Measurements from ENCODE around the gene PRKACB. TPM values are rescaled to one million over a fixed set of nuclear protein-coding genes. Genes with fewer than 3 reads are reported as not detected.

PRKACB gene
- total RNA-seq, 1 experiment from 2014 or later: 135 TPM

DNA sequence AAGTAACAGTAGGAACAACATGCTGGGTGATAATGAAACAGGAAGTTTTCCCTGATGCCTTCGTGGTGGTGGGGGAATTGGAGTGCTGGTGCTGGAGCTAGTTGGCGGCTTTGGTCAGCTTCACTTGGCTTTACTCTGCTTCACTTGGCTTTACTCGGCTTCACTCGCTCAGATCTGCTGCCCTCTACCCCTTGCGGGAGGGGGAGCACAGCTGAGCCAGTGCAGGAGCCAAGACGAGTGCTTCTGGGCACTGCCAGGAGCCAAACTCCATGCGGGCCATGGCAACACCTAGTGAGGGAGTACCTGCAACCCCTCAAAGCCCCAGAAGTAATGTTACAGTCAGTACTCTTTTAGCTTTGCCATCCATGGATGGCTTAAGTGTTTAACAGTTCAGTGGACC is 10.6 kb upstream of the PRKACB start:
- peak; percentile 36; the same call in 1 of the 2 replicates for ATAC-seq
- no peaks in the 10 kb centered on the region for H3K79me2 ChIP-seq (ENCODE audit: insufficient read depth, low read length)
- BruUV-seq (replicated peaks): no TSS peak
- no peaks in the 10 kb centered on the region for H4K20me1 ChIP-seq (ENCODE audit: insufficient read depth)
- no peak overlapping the region for H3K4me3 ChIP-seq (replicated peaks in 1 of 2; ENCODE audit: low read depth in 1 of 2, low read length in 2 of 2)
- ChIA-PET POLR2A (no interaction called here), CTCF (no interaction called here), RAD21 (ENCODE audit: low non-redundant PET in 1 of 2, low total read pairs in 2 of 2, uncharacterized antibody in 2 of 2, unreplicated experiment in 2 of 2) (no interaction called here)
- intact Hi-C loops (cut with micrococcal nuclease): no loop called here
- no peak overlapping the region for H2AFZ ChIP-seq (ENCODE audit: low read depth, low read length, poor library complexity, severe bottlenecking)
- H3K4me2 ChIP-seq (ENCODE audit: low read length): no peak overlapping the region
- H3K9me3 ChIP-seq (ENCODE audit: control insufficient read depth in 1 of 2, insufficient read depth in 1 of 2, low read depth in 1 of 2, low read length in 2 of 2): no peaks in the 10 kb centered on the region
- H3K27ac ChIP-seq (ENCODE audit: low read depth, low read length): no peak overlapping the region
- TF ChIP-seq EZH2phosphoT487 (IDR thresholded peaks at IDR 0.05; ENCODE audit: borderline replicate concordance) (no peak), POLR2A (IDR thresholded peaks at IDR 0.05; ENCODE audit: borderline replicate concordance, extremely low read depth, insufficient read depth, insufficient read length) (no peak), POLR2AphosphoS5 (IDR thresholded peaks at IDR 0.05; ENCODE audit: low read depth, low read length) (no peak), JUND (IDR thresholded peaks at IDR 0.05) (no peak), ELF1 (IDR thresholded peaks at IDR 0.05; ENCODE audit: borderline replicate concordance, low read depth) (no peak), ZNF274 (IDR thresholded peaks at IDR 0.05; ENCODE audit: low read depth, low read length) (no peak), EGR1 (IDR thresholded peaks at IDR 0.05; ENCODE audit: low read depth) (no peak), ZBTB33 (IDR thresholded peaks at IDR 0.05; ENCODE audit: extremely low read depth, insufficient replicate concordance, low read length) (no peak), RAD21 (IDR thresholded peaks at IDR 0.05; ENCODE audit: low read depth) (no peak), ZFX (IDR thresholded peaks at IDR 0.05) (no peak)
- TF ChIP-seq, protein P1, sequence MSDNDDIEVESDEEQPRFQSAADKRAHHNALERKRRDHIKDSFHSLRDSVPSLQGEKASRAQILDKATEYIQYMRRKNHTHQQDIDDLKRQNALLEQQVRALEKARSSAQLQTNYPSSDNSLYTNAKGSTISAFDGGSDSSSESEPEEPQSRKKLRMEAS (IDR thresholded peaks at IDR 0.05): no peak
- TF ChIP-seq, protein P2, sequence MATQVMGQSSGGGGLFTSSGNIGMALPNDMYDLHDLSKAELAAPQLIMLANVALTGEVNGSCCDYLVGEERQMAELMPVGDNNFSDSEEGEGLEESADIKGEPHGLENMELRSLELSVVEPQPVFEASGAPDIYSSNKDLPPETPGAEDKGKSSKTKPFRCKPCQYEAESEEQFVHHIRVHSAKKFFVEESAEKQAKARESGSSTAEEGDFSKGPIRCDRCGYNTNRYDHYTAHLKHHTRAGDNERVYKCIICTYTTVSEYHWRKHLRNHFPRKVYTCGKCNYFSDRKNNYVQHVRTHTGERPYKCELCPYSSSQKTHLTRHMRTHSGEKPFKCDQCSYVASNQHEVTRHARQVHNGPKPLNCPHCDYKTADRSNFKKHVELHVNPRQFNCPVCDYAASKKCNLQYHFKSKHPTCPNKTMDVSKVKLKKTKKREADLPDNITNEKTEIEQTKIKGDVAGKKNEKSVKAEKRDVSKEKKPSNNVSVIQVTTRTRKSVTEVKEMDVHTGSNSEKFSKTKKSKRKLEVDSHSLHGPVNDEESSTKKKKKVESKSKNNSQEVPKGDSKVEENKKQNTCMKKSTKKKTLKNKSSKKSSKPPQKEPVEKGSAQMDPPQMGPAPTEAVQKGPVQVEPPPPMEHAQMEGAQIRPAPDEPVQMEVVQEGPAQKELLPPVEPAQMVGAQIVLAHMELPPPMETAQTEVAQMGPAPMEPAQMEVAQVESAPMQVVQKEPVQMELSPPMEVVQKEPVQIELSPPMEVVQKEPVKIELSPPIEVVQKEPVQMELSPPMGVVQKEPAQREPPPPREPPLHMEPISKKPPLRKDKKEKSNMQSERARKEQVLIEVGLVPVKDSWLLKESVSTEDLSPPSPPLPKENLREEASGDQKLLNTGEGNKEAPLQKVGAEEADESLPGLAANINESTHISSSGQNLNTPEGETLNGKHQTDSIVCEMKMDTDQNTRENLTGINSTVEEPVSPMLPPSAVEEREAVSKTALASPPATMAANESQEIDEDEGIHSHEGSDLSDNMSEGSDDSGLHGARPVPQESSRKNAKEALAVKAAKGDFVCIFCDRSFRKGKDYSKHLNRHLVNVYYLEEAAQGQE (IDR thresholded peaks at IDR 0.05; ENCODE audit: low read depth): no peak
- no peak for DNase-seq (ENCODE audit: low read depth, low spot score)
- no peaks in the 10 kb centered on the region for H3K9me2 ChIP-seq (ENCODE audit: insufficient read depth)
- no peaks in the 10 kb centered on the region for H3K27me3 ChIP-seq (ENCODE audit: insufficient read depth, low read length)
- no peaks in the 10 kb centered on the region for H3K4me1 ChIP-seq (ENCODE audit: control insufficient read depth in 1 of 2, insufficient read depth in 2 of 2, low read length in 2 of 2)
- H3K36me3 ChIP-seq (ENCODE audit: control insufficient read depth in 1 of 2, insufficient read depth in 2 of 2, low read length in 2 of 2): no peaks in the 10 kb centered on the region
- H3K9ac ChIP-seq (ENCODE audit: low read length): no peak overlapping the region

Measured in HCT116 (cell line).